Measurements from ENCODE around the gene GYPB.
"Not testable (repeated sequence)": the region's sequence is repeated elsewhere in the genome, so short reads cannot be mapped to it uniquely, and the experiment has no call there.

Gene GYPB

DNA sequence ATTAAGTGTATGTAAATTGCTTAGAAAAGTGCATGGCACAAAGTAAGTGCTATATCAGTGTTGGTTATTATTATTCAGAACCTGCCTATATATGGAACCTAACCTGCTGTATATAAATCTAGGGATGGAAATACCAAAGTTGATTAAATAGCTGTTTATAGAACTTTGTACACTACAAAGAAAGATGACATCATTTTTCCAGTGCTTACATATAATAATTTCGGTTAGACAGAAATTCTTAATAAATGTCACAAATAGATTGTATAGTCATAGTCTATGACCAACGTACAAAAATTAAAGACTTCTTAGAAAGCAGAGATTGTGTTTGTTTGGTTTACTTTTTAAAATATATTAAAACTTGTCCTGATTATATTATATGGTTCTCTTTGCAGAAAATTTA, 4.4 kb downstream of the GYPB start:
- TF ChIP-seq CTCF (conservative IDR thresholded peaks at IDR 0.05; ENCODE audit: low read length) (no peak), EZH2phosphoT487 (IDR thresholded peaks at IDR 0.05; ENCODE audit: borderline replicate concordance) (no peak)
- Histone ChIP-seq H3K27me3 (ENCODE audit: insufficient read depth, low read length, poor library complexity, severe bottlenecking) (no peaks in the 10 kb centered on the region), H3K9me2 (replicated peaks; ENCODE audit: low read depth, low read length) (no peaks in the 10 kb centered on the region), H3K4me3 (ENCODE audit: low read length, poor library complexity, severe bottlenecking) (no peak overlapping the region), H4K20me1 (ENCODE audit: insufficient read depth, low read length, poor library complexity, severe bottlenecking) (no peaks in the 10 kb centered on the region), H2AFZ (ENCODE audit: low read length) (no peak overlapping the region), H3K9me3 (ENCODE audit: insufficient read depth, low read depth, low read length) (no peaks in the 10 kb centered on the region), H3K4me2 (ENCODE audit: low read depth, low read length, poor library complexity, severe bottlenecking) (no peak overlapping the region), H3K36me3 (ENCODE audit: insufficient read depth, low read length) (no peaks in the 10 kb centered on the region), H3K4me1 (ENCODE audit: insufficient read depth, low read length, poor library complexity, severe bottlenecking) (no peaks in the 10 kb centered on the region), H3F3A (ENCODE audit: low read depth) (no peaks in the 10 kb centered on the region), H3K79me2 (ENCODE audit: insufficient read depth, low read length) (no peaks in the 10 kb centered on the region), H3K9ac (ENCODE audit: low read depth, low read length, poor library complexity, severe bottlenecking) (no peak overlapping the region)

DNA sequence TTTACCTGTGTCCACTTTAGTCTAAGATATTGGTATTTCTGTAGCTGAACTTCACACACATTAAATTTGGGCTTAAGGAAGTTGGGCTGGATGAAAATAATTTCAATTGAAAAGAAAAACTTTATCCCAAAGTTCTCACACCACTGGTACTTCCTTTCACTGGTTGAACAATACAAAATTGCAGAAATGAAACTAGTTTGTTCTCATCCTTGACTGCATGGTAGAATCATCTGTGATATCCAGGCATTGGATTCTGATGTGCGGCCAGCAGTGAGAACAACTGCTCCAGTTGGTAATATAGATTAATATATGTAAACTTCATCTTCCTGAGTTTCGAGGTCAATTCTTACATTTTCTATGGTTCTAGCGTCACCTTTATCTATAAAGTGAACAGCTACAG, 10.6 kb downstream of the GYPB start:
- not testable (repeated sequence) for H3K36me3 ChIP-seq (ENCODE audit: insufficient read depth, low read length); H3K9me3 ChIP-seq (ENCODE audit: insufficient read depth, low read depth, low read length); H3K4me2 ChIP-seq (ENCODE audit: low read depth, low read length, poor library complexity, severe bottlenecking); H3K79me2 ChIP-seq (ENCODE audit: insufficient read depth, low read length); H3F3A ChIP-seq (ENCODE audit: low read depth); H3K4me3 ChIP-seq (ENCODE audit: low read length, poor library complexity, severe bottlenecking); H3K27me3 ChIP-seq (ENCODE audit: insufficient read depth, low read length, poor library complexity, severe bottlenecking); H3K4me1 ChIP-seq (ENCODE audit: insufficient read depth, low read length, poor library complexity, severe bottlenecking); H3K9ac ChIP-seq (ENCODE audit: low read depth, low read length, poor library complexity, severe bottlenecking); H2AFZ ChIP-seq (ENCODE audit: low read length); H3K9me2 ChIP-seq (replicated peaks; ENCODE audit: low read depth, low read length); H4K20me1 ChIP-seq (ENCODE audit: insufficient read depth, low read length, poor library complexity, severe bottlenecking)

DNA sequence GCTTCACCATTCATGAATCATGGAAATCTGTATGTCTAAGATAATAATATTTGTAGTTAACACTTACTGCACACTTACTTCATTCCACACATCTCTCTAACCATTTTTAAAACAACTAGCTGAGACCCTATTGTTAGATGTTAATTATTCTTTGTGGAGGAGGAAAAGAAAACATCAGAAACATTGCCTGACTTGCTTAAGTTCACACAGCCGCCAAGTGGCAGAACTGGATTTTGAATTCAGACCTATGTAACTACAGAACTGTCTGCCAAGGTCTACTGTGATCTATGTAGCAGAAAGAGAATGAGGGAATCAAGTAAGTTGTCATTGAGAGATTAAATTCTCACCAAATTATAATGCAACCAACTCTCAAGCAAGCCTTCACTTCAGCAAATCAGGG, 11.2 kb downstream of the GYPB start:
- H3K27me3 ChIP-seq (ENCODE audit: insufficient read depth, low read length, poor library complexity, severe bottlenecking); H3K4me2 ChIP-seq (ENCODE audit: low read depth, low read length, poor library complexity, severe bottlenecking); H3F3A ChIP-seq (ENCODE audit: low read depth); H3K9me3 ChIP-seq (ENCODE audit: insufficient read depth, low read depth, low read length); H3K36me3 ChIP-seq (ENCODE audit: insufficient read depth, low read length); H3K9me2 ChIP-seq (replicated peaks; ENCODE audit: low read depth, low read length); H3K9ac ChIP-seq (ENCODE audit: low read depth, low read length, poor library complexity, severe bottlenecking); H3K79me2 ChIP-seq (ENCODE audit: insufficient read depth, low read length); H3K4me3 ChIP-seq (ENCODE audit: low read length, poor library complexity, severe bottlenecking); H3K4me1 ChIP-seq (ENCODE audit: insufficient read depth, low read length, poor library complexity, severe bottlenecking); H2AFZ ChIP-seq (ENCODE audit: low read length); H4K20me1 ChIP-seq (ENCODE audit: insufficient read depth, low read length, poor library complexity, severe bottlenecking): not testable (repeated sequence)

DNA sequence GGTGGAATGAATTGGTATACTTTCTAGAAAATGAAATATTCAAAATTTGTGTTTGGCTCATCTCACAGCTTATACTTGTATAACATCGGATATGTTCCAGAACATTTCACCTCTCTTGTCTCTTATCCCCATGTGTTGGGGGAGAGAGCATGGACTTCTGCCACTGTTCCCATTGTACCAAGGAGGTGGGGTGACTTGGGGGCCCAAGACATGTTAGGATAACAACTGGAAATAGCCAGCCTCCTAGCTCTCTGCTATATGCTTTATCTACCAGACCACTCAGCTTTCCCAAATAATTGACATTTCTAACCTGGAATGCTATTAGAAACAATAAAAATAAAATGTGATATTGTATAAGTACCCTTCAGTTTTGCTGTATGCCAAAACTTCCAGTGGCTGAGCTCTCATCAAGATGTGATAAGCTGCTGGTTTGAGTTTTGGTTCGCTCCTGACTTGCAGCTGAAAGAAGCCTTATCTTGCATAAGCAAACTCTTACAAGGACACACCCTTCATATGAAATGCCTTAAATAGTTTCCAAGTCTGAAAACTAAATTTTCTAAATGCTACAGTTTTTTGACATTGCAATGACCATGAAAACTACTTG, 12.9 kb downstream of the GYPB start:
- H3K79me2 ChIP-seq (ENCODE audit: insufficient read depth, low read length); H4K20me1 ChIP-seq (ENCODE audit: insufficient read depth, low read length, poor library complexity, severe bottlenecking); H3K4me2 ChIP-seq (ENCODE audit: low read depth, low read length, poor library complexity, severe bottlenecking); H3K27me3 ChIP-seq (ENCODE audit: insufficient read depth, low read length, poor library complexity, severe bottlenecking); H3K9me3 ChIP-seq (ENCODE audit: insufficient read depth, low read depth, low read length); H3F3A ChIP-seq (ENCODE audit: low read depth); H3K4me3 ChIP-seq (ENCODE audit: low read length, poor library complexity, severe bottlenecking); H3K36me3 ChIP-seq (ENCODE audit: insufficient read depth, low read length); H3K4me1 ChIP-seq (ENCODE audit: insufficient read depth, low read length, poor library complexity, severe bottlenecking); H3K9me2 ChIP-seq (replicated peaks; ENCODE audit: low read depth, low read length); H3K9ac ChIP-seq (ENCODE audit: low read depth, low read length, poor library complexity, severe bottlenecking); H2AFZ ChIP-seq (ENCODE audit: low read length): not testable (repeated sequence)

- H3K4me3 ChIP-seq (ENCODE audit: low read length, poor library complexity, severe bottlenecking); H3K36me3 ChIP-seq (ENCODE audit: insufficient read depth, low read length); H3K9me2 ChIP-seq (replicated peaks; ENCODE audit: low read depth, low read length); H3K4me1 ChIP-seq (ENCODE audit: insufficient read depth, low read length, poor library complexity, severe bottlenecking); H3F3A ChIP-seq (ENCODE audit: low read depth); H3K4me2 ChIP-seq (ENCODE audit: low read depth, low read length, poor library complexity, severe bottlenecking); H3K9ac ChIP-seq (ENCODE audit: low read depth, low read length, poor library complexity, severe bottlenecking); H4K20me1 ChIP-seq (ENCODE audit: insufficient read depth, low read length, poor library complexity, severe bottlenecking); H3K9me3 ChIP-seq (ENCODE audit: insufficient read depth, low read depth, low read length); H2AFZ ChIP-seq (ENCODE audit: low read length); H3K79me2 ChIP-seq (ENCODE audit: insufficient read depth, low read length); H3K27me3 ChIP-seq (ENCODE audit: insufficient read depth, low read length, poor library complexity, severe bottlenecking): not testable (repeated sequence)
Measured at GRCh38 chr4:144005558-144005953, 13.6 kb downstream of the GYPB start.

GRCh38 chr4:144004868-144005557, 14.2 kb downstream of the GYPB start:
- H3K4me2 ChIP-seq (ENCODE audit: low read depth, low read length, poor library complexity, severe bottlenecking); H3K79me2 ChIP-seq (ENCODE audit: insufficient read depth, low read length); H3K27me3 ChIP-seq (ENCODE audit: insufficient read depth, low read length, poor library complexity, severe bottlenecking); H4K20me1 ChIP-seq (ENCODE audit: insufficient read depth, low read length, poor library complexity, severe bottlenecking); H3K9ac ChIP-seq (ENCODE audit: low read depth, low read length, poor library complexity, severe bottlenecking); H3K9me2 ChIP-seq (replicated peaks; ENCODE audit: low read depth, low read length); H3K9me3 ChIP-seq (ENCODE audit: insufficient read depth, low read depth, low read length); H3K4me1 ChIP-seq (ENCODE audit: insufficient read depth, low read length, poor library complexity, severe bottlenecking); H2AFZ ChIP-seq (ENCODE audit: low read length); H3K36me3 ChIP-seq (ENCODE audit: insufficient read depth, low read length); H3K4me3 ChIP-seq (ENCODE audit: low read length, poor library complexity, severe bottlenecking); H3F3A ChIP-seq (ENCODE audit: low read depth): not testable (repeated sequence)

- H3K4me1 ChIP-seq (ENCODE audit: insufficient read depth, low read length, poor library complexity, severe bottlenecking); H4K20me1 ChIP-seq (ENCODE audit: insufficient read depth, low read length, poor library complexity, severe bottlenecking); H3K79me2 ChIP-seq (ENCODE audit: insufficient read depth, low read length); H3K9me2 ChIP-seq (replicated peaks; ENCODE audit: low read depth, low read length); H3K36me3 ChIP-seq (ENCODE audit: insufficient read depth, low read length); H3K4me2 ChIP-seq (ENCODE audit: low read depth, low read length, poor library complexity, severe bottlenecking); H3K27me3 ChIP-seq (ENCODE audit: insufficient read depth, low read length, poor library complexity, severe bottlenecking); H3K9me3 ChIP-seq (ENCODE audit: insufficient read depth, low read depth, low read length); H3K9ac ChIP-seq (ENCODE audit: low read depth, low read length, poor library complexity, severe bottlenecking); H3K4me3 ChIP-seq (ENCODE audit: low read length, poor library complexity, severe bottlenecking); H3F3A ChIP-seq (ENCODE audit: low read depth); H2AFZ ChIP-seq (ENCODE audit: low read length): not testable (repeated sequence)
Measured at GRCh38 chr4:144003890-144004265, 15.3 kb downstream of the GYPB start.
